ENCODE data around the gene KRT6A. TPM values are rescaled to one million over a fixed set of nuclear protein-coding genes. Genes with fewer than 3 reads are reported as not detected.

KRT6A gene
- total and polyA plus RNA-seq, 10 of the 15 experiments (the other 5 are each of a cell fraction or from before 2014, with no cell fraction given): 0.96 TPM; not detected in 9

GRCh38 chr12:52497975-52498374, 4.9 kb upstream of the KRT6A start:
- intact Hi-C loops (cut with micrococcal nuclease; ENCODE audit: unreplicated experiment): no loop called here
- ChIA-PET CTCF (no interaction called here), POLR2A (no interaction called here), SMC1A (ENCODE audit: uncharacterized antibody, unreplicated experiment) (no interaction called here), RAD21 (ENCODE audit: unreplicated experiment) (no interaction called here)
- DNase-seq (ENCODE audit: low read depth, low spot score) (no peak), FAIRE-seq (no peak), ATAC-seq (no peak)
- Histone ChIP-seq H3K79me2 (ENCODE audit: control insufficient read depth, insufficient read depth, low read length) (no peaks in the 10 kb centered on the region), H3K9me3 (replicated peaks; ENCODE audit: control insufficient read depth, insufficient read depth, low read length) (no peaks in the 10 kb centered on the region), H3K4me1 (ENCODE audit: control insufficient read depth, insufficient read depth, low read length) (no peaks in the 10 kb centered on the region), H2AFZ (ENCODE audit: control insufficient read depth, low read depth, low read length) (no peak overlapping the region), H3K27ac (ENCODE audit: control insufficient read depth, insufficient read depth) (no peak overlapping the region), H3K36me3 (ENCODE audit: control insufficient read depth in 2 of 2, insufficient read depth in 2 of 2, low read length in 1 of 2) (no peaks in the 10 kb centered on the region), H3K4me3 (no peak overlapping the region), H4K20me1 (ENCODE audit: control insufficient read depth, insufficient read depth) (no peaks in the 10 kb centered on the region), H3K9ac (ENCODE audit: control insufficient read depth, insufficient read depth, low read length) (no peak overlapping the region), H3K4me2 (ENCODE audit: control insufficient read depth, insufficient read depth) (no peak overlapping the region), H3K27me3 (replicated peaks in 1 of 2; ENCODE audit: control insufficient read depth in 2 of 2, insufficient read depth in 2 of 2, low read length in 1 of 2) (peaks cover 0 to 6% of the 10 kb centered on the region in 2 experiments; a peak in 2 of 4 replicates)
- in situ Hi-C loops (cut with MboI): no loop called here
- WGBS (ENCODE audit: insufficient coverage, insufficient replicate concordance, low lambda C conversion rate, missing lambda C conversion rate): 27% methylated on average over 7 of the region's 7 CpGs
- no peak for TF ChIP-seq NRF1 (conservative IDR thresholded peaks at IDR 0.05; ENCODE audit: low read depth, low read length)
- TF ChIP-seq SMC3 (IDR thresholded peaks at IDR 0.05; ENCODE audit: borderline replicate concordance, low read length): no peak
- no peak for TF ChIP-seq ASH2L (IDR thresholded peaks at IDR 0.05; ENCODE audit: borderline replicate concordance, low read depth)
- TF ChIP-seq GABPA (IDR thresholded peaks at IDR 0.05; ENCODE audit: low read depth): no peak
- TF ChIP-seq YBX1 (IDR thresholded peaks at IDR 0.05): no peak
- TF ChIP-seq ZNF687 (IDR thresholded peaks at IDR 0.05): no peak
- no peak for TF ChIP-seq TCF12 (IDR thresholded peaks at IDR 0.05; ENCODE audit: low read depth, low read length)
- TF ChIP-seq NR2C2 (IDR thresholded peaks at IDR 0.05; ENCODE audit: borderline replicate concordance, control insufficient read depth, insufficient read length, low read depth): no peak
- TF ChIP-seq JUND (IDR thresholded peaks at IDR 0.05; ENCODE audit: low read depth, low read length): no peak
- TF ChIP-seq MYC (IDR thresholded peaks at IDR 0.05; ENCODE audit: insufficient read depth, insufficient read length, insufficient replicate concordance, low read length, severe bottlenecking): no peak
- no peak for TF ChIP-seq TCF3 (IDR thresholded peaks at IDR 0.05; ENCODE audit: borderline replicate concordance, insufficient read depth, low read depth, low read length)
- TF ChIP-seq RBBP5 (conservative IDR thresholded peaks at IDR 0.05): no peak
- no peak for TF ChIP-seq E2F4 (IDR thresholded peaks at IDR 0.05; ENCODE audit: low read depth, low read length)
- TF ChIP-seq EP300 (IDR thresholded peaks at IDR 0.05; ENCODE audit: borderline replicate concordance in 1 of 2, control insufficient read depth in 1 of 2, low read depth in 2 of 2, low read length in 2 of 2): no peak
- TF ChIP-seq RCOR1 (conservative IDR thresholded peaks at IDR 0.05; ENCODE audit: low read depth, low read length): no peak
- no peak for TF ChIP-seq NBN (IDR thresholded peaks at IDR 0.05)
- no peak for TF ChIP-seq NFYB (IDR thresholded peaks at IDR 0.05; ENCODE audit: insufficient read depth, low read depth, low read length)
- TF ChIP-seq IRF4 (IDR thresholded peaks at IDR 0.05; ENCODE audit: low read depth, low read length): no peak
- no peak for TF ChIP-seq SUPT20H (IDR thresholded peaks at IDR 0.05; ENCODE audit: borderline replicate concordance, control insufficient read depth, low read depth, low read length)
- no TSS peak for BruUV-seq (replicated peaks)

Measured in GM12878 (cell line).